GM19193 (cell line): ENCODE data around the gene ALOX5.

Source experiments
- POLR2A ChIP-seq: IDR thresholded peaks from 4 replicates; pipeline ENCODE4 v1.6.1; 2011; ENCODE audit not compliant: insufficient read depth, insufficient read length; ENCODE audit errors: extremely low read depth

The ALOX5 gene

DNA sequence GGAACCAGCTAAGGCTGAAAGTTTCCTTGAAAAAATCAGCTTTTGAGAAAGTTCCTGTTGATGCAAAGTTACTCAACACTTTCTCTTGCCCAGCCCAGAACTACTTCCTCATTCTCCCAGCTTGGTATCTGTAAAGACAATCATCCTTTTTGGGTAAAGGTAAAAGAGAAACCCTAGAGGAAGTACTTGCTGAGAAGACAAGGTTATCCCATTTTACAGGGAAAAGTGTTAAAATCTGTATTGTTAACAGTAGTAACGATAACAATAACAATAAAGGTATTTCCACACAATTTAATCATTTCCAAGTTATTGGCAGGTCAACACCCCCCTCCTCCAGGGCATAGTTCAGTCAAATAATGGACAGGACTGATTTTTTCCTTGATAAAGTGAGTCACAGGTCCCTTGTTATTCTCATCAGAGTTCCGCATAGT lies 2.4 kb downstream of the ALOX5 start:
- no peak for TF ChIP-seq POLR2A

DNA sequence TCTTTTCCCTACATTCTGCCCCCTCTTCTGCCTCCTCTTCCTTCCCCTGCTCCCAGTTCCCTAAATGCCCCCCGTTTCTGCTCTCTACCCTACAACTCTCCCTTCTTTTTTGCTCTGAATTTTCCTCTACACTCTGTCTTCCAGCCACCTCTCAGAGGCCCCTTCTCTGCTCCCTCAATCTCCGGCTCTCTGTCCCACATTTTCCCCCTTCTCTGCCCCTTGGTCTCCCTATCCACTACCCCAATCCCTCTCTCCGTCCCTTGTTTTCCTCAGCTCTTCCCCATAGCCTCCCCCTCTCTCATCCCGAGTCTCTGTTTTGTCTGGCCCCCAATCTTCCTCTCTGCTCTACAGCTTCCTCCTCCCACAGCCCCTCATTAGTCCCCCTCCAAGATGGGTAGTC lies 3.3 kb downstream of the ALOX5 start:
- TF ChIP-seq POLR2A, result no peak

DNA sequence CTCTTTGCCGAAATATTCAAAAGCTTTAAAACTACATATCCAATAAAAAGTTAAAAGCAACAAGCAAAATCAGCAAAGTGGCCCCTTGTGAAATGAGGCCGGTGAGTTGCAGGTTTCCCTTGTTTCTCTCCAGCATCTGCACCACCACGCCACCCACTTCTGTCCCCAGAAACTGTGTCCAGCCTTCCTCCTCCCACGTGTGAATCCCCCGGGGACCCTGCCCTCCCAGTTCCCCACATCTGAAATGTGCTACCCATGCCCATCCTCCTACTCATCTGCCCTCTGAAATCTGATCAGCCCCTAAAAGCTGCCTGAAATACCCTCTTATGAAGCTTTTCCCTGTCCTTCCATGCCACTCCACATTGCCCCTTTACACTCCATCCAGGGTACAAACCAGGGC lies 3.8 kb downstream of the ALOX5 start:
- TF ChIP-seq POLR2A, result no peak

DNA sequence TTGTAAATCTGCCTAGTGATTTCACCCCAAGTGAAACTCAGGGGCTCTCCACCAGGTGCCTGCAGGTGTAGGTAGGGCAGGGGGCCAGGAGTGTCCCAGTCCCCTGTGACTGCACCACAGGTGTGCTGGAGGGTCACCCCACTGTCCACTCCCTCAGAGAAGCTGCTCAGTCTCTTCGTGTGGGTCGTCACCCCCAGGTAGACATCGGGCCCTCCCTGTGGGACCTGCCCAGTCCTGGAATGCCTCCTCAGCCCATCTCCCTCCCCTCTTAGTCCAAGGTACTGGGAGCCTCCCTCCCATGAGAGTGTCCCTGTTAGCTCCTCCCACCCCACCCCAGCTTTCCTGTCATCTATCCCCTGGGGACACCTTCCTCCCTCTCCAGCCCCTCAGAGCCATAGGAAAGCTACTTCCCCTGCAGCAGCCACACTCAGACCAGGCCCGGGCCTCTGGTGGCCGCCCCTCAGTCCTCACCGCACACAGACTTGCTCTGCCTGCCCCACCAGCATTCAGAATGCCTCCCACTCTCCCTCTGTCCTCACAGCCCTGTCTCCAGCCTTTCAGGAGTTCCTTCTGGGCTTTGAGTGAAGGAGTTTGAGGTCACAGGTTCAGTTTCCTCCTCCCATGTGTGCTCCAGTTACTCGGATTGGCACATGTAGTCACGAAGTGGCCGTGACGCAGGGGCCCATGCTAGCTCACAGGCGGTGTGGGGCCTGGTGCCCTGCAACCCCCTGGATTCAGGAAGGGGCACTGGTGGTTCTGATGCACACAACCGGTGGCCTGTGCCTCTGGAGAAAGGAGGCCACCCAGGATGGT lies 5.1 kb downstream of the ALOX5 start:
- TF ChIP-seq POLR2A, result no peak

DNA sequence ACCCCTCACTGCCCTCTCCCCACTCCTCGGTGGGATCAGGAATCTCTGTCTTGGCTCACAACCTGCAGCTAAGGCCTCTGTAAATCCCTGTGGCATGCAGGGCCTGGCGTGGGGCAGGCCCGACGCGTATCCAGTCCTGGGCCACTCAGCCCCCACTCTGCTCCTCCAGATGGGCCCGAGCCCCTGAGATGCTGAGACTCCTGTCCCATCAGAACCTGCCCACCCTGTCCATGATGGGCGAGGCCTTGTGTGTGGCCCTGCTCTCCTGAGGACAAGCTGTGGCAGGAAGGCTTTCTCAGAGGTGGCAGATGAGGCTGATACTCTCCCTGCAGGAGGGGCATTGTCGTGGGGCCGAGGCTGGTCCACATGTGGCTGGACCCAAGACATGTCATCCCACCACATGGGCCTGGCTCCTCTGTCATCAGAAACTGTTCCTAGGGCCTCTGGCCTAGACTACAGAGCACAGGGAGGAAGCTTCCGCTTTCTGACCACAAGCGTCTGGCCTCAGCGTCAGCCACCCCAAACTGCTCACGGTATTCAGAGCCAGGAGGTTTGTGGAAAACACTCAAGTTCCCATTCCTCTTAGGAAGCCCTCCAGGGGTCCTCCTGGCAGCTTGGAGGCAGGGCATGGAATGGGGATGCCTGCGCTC lies 6.0 kb downstream of the ALOX5 start:
- TF ChIP-seq POLR2A, result no peak

DNA sequence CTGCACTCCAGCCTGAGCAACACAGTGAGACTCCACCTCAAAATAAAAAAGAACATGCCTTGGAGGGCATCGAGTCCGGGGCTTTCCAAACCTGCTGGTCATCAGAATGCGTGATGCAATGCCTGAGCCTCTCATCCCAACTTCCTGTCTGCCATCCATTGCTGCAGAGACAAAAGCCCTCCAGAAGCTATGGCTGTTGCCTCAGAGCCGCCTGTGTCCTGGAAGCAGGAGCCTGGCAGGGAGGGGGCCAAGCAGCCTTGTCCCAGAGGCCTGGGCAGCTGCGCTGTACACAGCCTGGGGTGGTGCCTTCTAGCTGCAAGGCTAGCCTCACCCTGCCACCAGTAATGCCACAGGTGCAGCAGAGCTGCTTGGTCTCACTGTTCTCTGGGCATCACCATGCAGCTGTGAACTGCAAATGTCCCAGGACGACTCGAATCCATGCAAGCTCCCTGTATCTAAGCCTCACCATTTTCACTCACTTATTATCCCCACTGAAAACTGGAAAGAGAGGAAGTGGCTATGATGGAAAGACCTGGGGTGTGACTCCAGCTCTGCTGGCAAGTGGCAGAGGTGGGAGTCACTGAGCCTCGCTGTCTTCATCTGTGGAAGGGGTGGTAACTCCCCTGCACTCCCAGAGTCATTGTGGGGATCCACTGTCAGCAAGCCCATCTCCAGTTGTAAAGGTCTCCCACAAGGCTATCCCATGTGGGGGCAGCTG lies 7.0 kb downstream of the ALOX5 start:
- TF ChIP-seq POLR2A, result no peak

DNA sequence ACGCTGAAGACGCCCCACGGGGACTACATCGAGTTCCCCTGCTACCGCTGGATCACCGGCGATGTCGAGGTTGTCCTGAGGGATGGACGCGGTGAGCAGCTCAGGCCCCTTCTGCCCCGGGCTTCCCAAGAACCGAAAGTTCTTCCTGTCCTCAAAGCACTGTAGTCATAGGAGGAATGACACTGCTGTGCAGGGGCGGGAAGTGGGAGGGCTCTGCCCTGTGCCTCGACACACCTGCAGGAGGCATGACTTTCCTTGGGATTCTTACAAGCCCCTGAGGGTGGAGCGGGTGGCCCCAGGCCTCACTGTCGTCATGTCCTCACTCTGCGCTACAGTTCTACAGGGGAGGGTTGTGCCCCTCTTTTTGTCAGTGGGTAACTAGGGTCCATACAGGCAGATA lies 8.6 kb downstream of the ALOX5 start:
- TF ChIP-seq POLR2A, result no peak

DNA sequence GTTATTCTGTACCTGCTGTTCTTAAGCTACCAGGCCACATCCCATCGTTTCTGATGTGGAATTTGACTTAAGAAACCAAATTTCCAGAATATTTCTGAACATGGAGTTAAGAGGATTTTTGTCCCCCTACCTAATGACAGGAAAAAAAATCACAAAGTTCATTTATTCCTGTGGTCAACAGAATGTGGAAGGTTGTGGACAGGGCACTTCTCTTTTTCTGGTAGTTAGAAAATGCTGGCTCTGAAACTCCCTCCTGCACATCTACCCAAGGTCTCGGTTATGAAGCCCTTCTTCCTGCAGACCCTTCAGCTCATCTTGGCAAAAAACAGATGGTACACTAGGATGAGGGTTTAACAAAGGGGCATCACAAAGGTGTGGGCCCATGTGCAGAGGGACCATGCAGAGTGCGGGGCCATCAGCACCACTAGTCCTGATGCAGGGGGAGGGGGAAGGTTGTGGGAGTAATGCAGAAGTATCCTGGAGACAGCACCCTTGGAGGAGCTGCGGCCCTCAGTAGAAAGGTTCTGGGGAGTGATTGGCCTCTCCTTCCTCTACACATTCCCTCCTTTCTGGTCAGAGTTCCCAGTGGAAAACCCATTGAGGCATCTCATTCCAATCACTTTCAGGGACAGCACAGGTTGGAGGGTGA lies 9.8 kb downstream of the ALOX5 start:
- TF ChIP-seq POLR2A, result no peak

DNA sequence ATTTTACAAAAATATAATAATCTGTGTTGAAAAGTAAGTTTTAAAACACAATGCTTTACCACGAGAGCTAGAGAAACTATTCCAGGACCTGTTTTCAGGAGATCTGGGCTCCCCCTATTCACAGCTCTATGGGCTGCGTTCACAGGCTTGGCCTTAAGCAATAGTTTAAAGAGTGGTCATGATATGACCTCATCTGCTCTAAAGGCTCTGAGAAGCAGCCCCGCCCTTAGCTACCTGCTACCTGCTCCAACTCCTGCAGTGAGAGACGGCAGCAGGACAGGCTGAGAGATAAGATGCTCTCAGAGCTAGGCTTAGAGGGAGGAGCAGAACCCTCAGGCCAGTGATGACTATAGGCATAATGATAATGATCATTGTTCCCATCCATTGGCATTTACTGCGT lies 12.6 kb downstream of the ALOX5 start:
- no peak for TF ChIP-seq POLR2A

DNA sequence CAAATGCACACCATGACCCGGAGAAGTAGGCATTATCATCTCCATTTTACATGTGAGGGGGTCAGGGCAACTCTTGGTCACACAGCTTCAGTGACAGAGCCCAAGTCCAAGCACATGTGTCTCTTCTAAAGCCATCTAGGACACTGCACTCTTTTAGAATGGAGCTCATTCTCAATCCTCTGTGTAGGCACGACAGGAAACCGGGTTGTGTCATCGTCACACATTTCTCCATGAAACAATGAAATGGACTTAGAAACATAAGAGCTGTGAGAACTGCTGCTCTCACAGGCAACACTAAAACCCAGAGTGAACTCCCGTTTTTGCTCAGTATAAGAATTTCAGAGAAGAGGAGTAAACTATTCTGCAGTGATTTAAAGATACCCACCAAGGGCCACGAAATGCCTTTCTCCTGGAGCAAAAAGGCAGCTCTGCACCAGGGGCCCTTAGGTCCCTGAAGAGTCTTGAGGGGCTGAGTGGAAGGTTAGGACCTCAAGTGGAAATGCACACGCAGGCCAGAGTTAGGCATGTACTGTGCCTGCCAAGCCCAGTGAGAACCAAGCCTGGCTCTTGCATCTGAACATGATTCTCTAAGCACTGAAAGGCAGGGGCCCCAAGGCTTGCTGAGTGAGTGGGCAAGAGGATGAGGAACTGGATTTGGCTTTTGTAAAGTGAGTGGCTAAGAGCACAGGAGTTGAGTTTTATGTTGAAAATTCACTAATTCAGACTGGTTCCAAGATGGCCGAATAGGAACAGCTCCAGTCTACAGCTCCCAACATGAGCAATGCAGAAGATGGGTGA lies 13.3 kb downstream of the ALOX5 start:
- TF ChIP-seq POLR2A, result no peak

DNA sequence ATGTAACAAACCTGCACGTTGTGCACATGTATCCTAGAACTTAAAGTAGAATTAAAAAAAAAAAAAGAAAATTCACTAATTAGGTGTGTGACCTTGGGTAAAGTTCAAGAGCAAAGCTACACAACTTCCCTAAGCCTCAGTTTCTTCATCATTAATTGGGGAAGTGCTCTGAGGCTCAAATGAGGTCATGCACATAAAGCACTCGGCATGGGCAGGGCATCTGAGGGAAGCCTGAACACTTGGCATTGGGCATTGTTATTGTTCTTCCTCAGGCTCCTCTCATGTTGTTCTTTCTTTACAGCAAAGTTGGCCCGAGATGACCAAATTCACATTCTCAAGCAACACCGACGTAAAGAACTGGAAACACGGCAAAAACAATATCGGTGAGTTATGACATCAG lies 21.5 kb downstream of the ALOX5 start:
- TF ChIP-seq POLR2A, result no peak

DNA sequence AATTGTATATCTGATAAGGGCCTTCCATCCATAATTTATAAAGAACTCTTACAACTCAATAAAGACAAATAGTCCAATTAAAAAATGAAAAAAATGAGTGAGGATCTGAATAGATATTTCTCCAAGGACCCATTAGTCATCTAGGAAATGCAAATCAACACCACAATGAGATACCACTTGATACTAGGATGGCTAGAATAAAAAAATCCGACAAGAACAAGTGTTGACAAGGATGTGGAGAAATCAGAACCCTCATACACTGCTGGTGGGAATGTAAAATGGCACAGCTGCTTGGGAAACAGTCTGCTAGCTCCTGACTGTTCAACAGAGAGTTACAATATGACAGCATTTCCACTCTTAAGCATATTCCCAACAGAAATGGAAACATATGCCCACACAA lies 24.6 kb downstream of the ALOX5 start:
- no peak for TF ChIP-seq POLR2A

DNA sequence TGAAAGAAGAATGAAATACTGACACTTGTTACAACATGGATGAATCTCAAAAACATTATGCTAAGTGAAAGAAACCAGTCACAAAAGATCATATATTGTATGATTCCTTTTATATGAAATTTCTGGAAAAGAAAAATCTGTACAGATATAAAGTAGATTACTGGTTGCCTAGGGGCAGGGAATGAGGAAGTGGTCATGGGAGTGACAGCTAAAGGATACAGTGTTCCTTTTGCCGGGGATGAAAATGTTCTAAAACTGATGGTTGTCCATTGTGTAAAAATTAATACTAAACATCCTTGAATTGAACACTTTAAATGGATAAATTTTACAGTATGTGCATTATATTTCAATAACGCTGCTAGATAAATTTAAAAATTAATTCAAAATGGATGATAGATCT lies 25.1 kb downstream of the ALOX5 start:
- no peak for TF ChIP-seq POLR2A

DNA sequence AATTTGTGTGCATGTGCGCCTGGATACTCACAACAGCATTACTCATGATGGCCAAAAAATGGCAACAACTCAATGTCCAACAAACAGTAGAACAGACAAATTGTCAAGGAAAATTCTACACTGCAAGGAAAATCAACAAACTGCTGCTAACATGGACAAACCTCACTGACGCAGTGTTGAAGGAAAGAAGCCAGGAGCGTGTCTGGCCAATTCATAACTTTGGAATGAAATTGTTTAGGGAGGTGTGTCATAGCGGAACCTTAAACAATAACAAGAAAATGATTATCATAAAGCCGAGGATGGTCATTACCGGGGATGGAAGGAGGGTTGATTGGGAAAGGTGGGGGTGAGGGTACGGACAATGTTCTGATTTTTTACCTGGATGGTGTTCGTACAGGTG lies 29.1 kb downstream of the ALOX5 start:
- no peak for TF ChIP-seq POLR2A
